GM21390 (cell line): Measurements from ENCODE around the gene EME1.

Source experiments
- ATAC-seq: cut with Tn5 transposase; IDR thresholded peaks from one replicate; pipeline ENCODE4 v1.9.1; 2021; ENCODE audit not compliant: unreplicated experiment

The EME1 gene

GRCh38 chr17:50363217-50364060 is 9.6 kb upstream of the EME1 start:
- ATAC-seq = no peak

GRCh38 chr17:50364061-50364458 is 9.0 kb upstream of the EME1 start:
- ATAC-seq = no peak

GRCh38 chr17:50364715-50365114 is 8.3 kb upstream of the EME1 start:
- ATAC-seq = no peak

- ATAC-seq = no peak
Observed at GRCh38 chr17:50365165-50365564, 7.9 kb upstream of the EME1 start.

GRCh38 chr17:50365649-50366393 is 7.2 kb upstream of the EME1 start:
- ATAC-seq = no peak

- no peak for ATAC-seq
Observed at GRCh38 chr17:50367401-50367800, 5.6 kb upstream of the EME1 start.

- no peak for ATAC-seq
Observed at GRCh38 chr17:50370052-50370451, 3.0 kb upstream of the EME1 start.

- no peak for ATAC-seq
Observed at GRCh38 chr17:50371526-50371925, 1.5 kb upstream of the EME1 start.

- no peak for ATAC-seq
Observed at GRCh38 chr17:50372222-50372757, 739 bp upstream of the EME1 start.

- ATAC-seq = no peak
Observed at GRCh38 chr17:50373705-50374104, 676 bp downstream of the EME1 start.

GRCh38 chr17:50375858-50376538 is 3.0 kb downstream of the EME1 start:
- ATAC-seq = no peak

GRCh38 chr17:50379351-50380132 is 6.5 kb downstream of the EME1 start:
- ATAC-seq = no peak

GRCh38 chr17:50380369-50381259 is 7.6 kb downstream of the EME1 start:
- no peak for ATAC-seq

- no peak for ATAC-seq
Observed at GRCh38 chr17:50381260-50381815, 8.3 kb downstream of the EME1 start.

- no peak for ATAC-seq
Observed at GRCh38 chr17:50381920-50382319, 8.9 kb downstream of the EME1 start.

GRCh38 chr17:50382931-50383330 is 9.9 kb downstream of the EME1 start:
- ATAC-seq = no peak

GRCh38 chr17:50386510-50386909 is 13.5 kb downstream of the EME1 start:
- ATAC-seq = no peak

GRCh38 chr17:50388728-50389127 is 15.7 kb downstream of the EME1 start:
- no peak for ATAC-seq

GRCh38 chr17:50389534-50389933 is 16.5 kb downstream of the EME1 start:
- no peak for ATAC-seq
